Skeletal muscle satellite cell (primary cell): Measurements from ENCODE around the gene DLG1.
"Not testable (repeated sequence)": the region's sequence is repeated elsewhere in the genome, so short reads cannot be mapped to it uniquely, and the experiment has no call there.

Experiments used
- H3K27me3 ChIP-seq: 2 replicates; pipeline ENCODE4 v1.7.0; 2013; ENCODE audit warnings: low read length; ENCODE audit not compliant: control insufficient read depth, insufficient read depth
- H3K36me3 ChIP-seq: 2 replicates; pipeline ENCODE4 v1.7.0; 2013; ENCODE audit warnings: mild to moderate bottlenecking, control low read depth, low read length; ENCODE audit not compliant: insufficient read depth
- H3K4me1 ChIP-seq: 2 replicates; pipeline ENCODE4 v1.7.0; 2013; ENCODE audit warnings: low read length; ENCODE audit not compliant: control insufficient read depth, insufficient read depth
- H3K4me2 ChIP-seq: 2 replicates; pipeline ENCODE4 v1.7.0; 2013; ENCODE audit warnings: mild to moderate bottlenecking, low read length
- H3K4me3 ChIP-seq: 2 replicates; pipeline ENCODE4 v1.7.0; 2013; ENCODE audit warnings: low read length
- H3K9ac ChIP-seq: 2 replicates; pipeline ENCODE4 v1.7.0; 2013; ENCODE audit warnings: mild to moderate bottlenecking, low read depth, low read length, moderate library complexity
- H3K9me3 ChIP-seq: replicated peaks from 2 replicates; pipeline ENCODE4 v1.7.0; 2013; ENCODE audit warnings: mild to moderate bottlenecking, control low read depth, low read length

DLG1 gene

GRCh38 chr3:197222937-197223370 is 75.5 kb downstream of the DLG1 start:
- Histone ChIP-seq H3K9ac (no peak overlapping the region), H3K27me3 (no peaks in the 10 kb centered on the region), H3K9me3 (no peaks in the 10 kb centered on the region), H3K36me3 (no peaks in the 10 kb centered on the region), H3K4me3 (no peak overlapping the region), H3K4me2 (no peak overlapping the region), H3K4me1 (no peaks in the 10 kb centered on the region)

- Histone ChIP-seq H3K9me3 (no peaks in the 10 kb centered on the region), H3K4me1 (peaks cover 18% of the 10 kb centered on the region), H3K36me3 (no peaks in the 10 kb centered on the region), H3K27me3 (no peaks in the 10 kb centered on the region), H3K4me2 (no peak overlapping the region), H3K4me3 (no peak overlapping the region), H3K9ac (no peak overlapping the region)
Observed at GRCh38 chr3:197219619-197220018, 78.8 kb downstream of the DLG1 start.

- Histone ChIP-seq H3K4me2 (no peak overlapping the region), H3K4me1 (peaks cover 19% of the 10 kb centered on the region), H3K9ac (no peak overlapping the region), H3K4me3 (no peak overlapping the region), H3K27me3 (no peaks in the 10 kb centered on the region), H3K36me3 (no peaks in the 10 kb centered on the region), H3K9me3 (no peaks in the 10 kb centered on the region)
Observed at GRCh38 chr3:197218210-197218609, 80.2 kb downstream of the DLG1 start.

GRCh38 chr3:197216914-197217313 is 81.5 kb downstream of the DLG1 start:
- Histone ChIP-seq H3K4me1 (peaks cover 19% of the 10 kb centered on the region), H3K4me2 (peak overlapping the region; percentile 41), H3K9ac (no peak overlapping the region), H3K36me3 (no peaks in the 10 kb centered on the region), H3K9me3 (no peaks in the 10 kb centered on the region), H3K27me3 (no peaks in the 10 kb centered on the region), H3K4me3 (no peak overlapping the region)

- Histone ChIP-seq H3K27me3 (no peaks in the 10 kb centered on the region), H3K4me1 (peaks cover 19% of the 10 kb centered on the region), H3K4me3 (no peak overlapping the region), H3K9ac (no peak overlapping the region), H3K4me2 (peak overlapping the region; percentile 41), H3K36me3 (no peaks in the 10 kb centered on the region), H3K9me3 (no peaks in the 10 kb centered on the region)
Observed at GRCh38 chr3:197216169-197216860, 82.1 kb downstream of the DLG1 start.

GRCh38 chr3:197212290-197212689 is 86.1 kb downstream of the DLG1 start:
- Histone ChIP-seq H3K27me3 (no peaks in the 10 kb centered on the region), H3K36me3 (no peaks in the 10 kb centered on the region), H3K4me2 (no peak overlapping the region), H3K4me3 (no peak overlapping the region), H3K9ac (no peak overlapping the region), H3K9me3 (no peaks in the 10 kb centered on the region), H3K4me1 (peaks cover 18% of the 10 kb centered on the region)

- H3K4me3 ChIP-seq, H3K27me3 ChIP-seq, H3K4me2 ChIP-seq, H3K9me3 ChIP-seq, H3K9ac ChIP-seq, H3K36me3 ChIP-seq: not testable (repeated sequence)
- H3K4me1 ChIP-seq, result peaks cover 12% of the 10 kb centered on the region
Observed at GRCh38 chr3:197211698-197212097, 86.7 kb downstream of the DLG1 start.

- Histone ChIP-seq H3K9ac (no peak overlapping the region), H3K27me3 (no peaks in the 10 kb centered on the region), H3K4me1 (peaks cover 7% of the 10 kb centered on the region), H3K36me3 (no peaks in the 10 kb centered on the region), H3K4me3 (no peak overlapping the region), H3K4me2 (no peak overlapping the region), H3K9me3 (no peaks in the 10 kb centered on the region)
Observed at GRCh38 chr3:197209366-197210260, 88.8 kb downstream of the DLG1 start.

- Histone ChIP-seq H3K4me3 (no peak overlapping the region), H3K36me3 (no peaks in the 10 kb centered on the region), H3K27me3 (no peaks in the 10 kb centered on the region), H3K4me1 (peaks cover 13% of the 10 kb centered on the region), H3K9me3 (no peaks in the 10 kb centered on the region), H3K9ac (no peak overlapping the region), H3K4me2 (no peak overlapping the region)
Observed at GRCh38 chr3:197206913-197207312, 91.5 kb downstream of the DLG1 start.

GRCh38 chr3:197205675-197206074 is 92.7 kb downstream of the DLG1 start:
- no peaks in the 10 kb centered on the region for H3K9me3 ChIP-seq
- H3K4me3 ChIP-seq, result no peak overlapping the region
- H3K27me3 ChIP-seq, result no peaks in the 10 kb centered on the region
- H3K36me3 ChIP-seq, result no peaks in the 10 kb centered on the region
- no peak overlapping the region for H3K9ac ChIP-seq
- H3K4me2 ChIP-seq, result no peak overlapping the region
- peaks cover 13% of the 10 kb centered on the region for H3K4me1 ChIP-seq

GRCh38 chr3:197205265-197205664 is 93.1 kb downstream of the DLG1 start:
- Histone ChIP-seq H3K27me3 (no peaks in the 10 kb centered on the region), H3K9me3 (no peaks in the 10 kb centered on the region), H3K4me3 (no peak overlapping the region), H3K9ac (no peak overlapping the region), H3K4me1 (peaks cover 13% of the 10 kb centered on the region), H3K36me3 (no peaks in the 10 kb centered on the region), H3K4me2 (no peak overlapping the region)
